ENCODE data around the gene ARSJ. TPM values are rescaled to one million over a fixed set of nuclear protein-coding genes. Genes with fewer than 3 reads are reported as not detected.

ARSJ gene
- total RNA-seq, 1 experiment from 2014 or later = 16.4 TPM

- Histone ChIP-seq H3K79me2 (ENCODE audit: low read length) (peaks cover 84% of the 10 kb centered on the region), H3K4me1 (ENCODE audit: insufficient read depth, low read length) (peaks cover 32% of the 10 kb centered on the region), H3K36me3 (ENCODE audit: low read depth, low read length) (peaks cover 10% of the 10 kb centered on the region), H3F3A (ENCODE audit: low read length, unreplicated experiment) (peaks cover 9% of the 10 kb centered on the region), H4K20me1 (ENCODE audit: low read length) (no peaks in the 10 kb centered on the region), H3K9me3 (ENCODE audit: low read length) (no peaks in the 10 kb centered on the region), H3K4me3 (ENCODE audit: low read length) (no peak overlapping the region), H3K9me2 (replicated peaks; ENCODE audit: low read length) (no peaks in the 10 kb centered on the region), H3K9ac (ENCODE audit: low read length) (no peak overlapping the region), H3K27me3 (ENCODE audit: low read length) (no peaks in the 10 kb centered on the region), H3K4me2 (ENCODE audit: low read length) (peak overlapping the region; percentile 58), H2AFZ (ENCODE audit: low read length) (no peak overlapping the region), H3K27ac (ENCODE audit: low read length) (peak overlapping the region; percentile 24)
- ATAC-seq = no peak
- intact Hi-C loops (cut with micrococcal nuclease) = no loop called here
- DNase-seq = peak; percentile 46
- no TSS peak for BruUV-seq (replicated peaks)
- CTCF ChIA-PET = no interaction called here
- POLR2A ChIA-PET (ENCODE audit: unreplicated experiment) = no interaction called here
- TF ChIP-seq EZH2 (IDR thresholded peaks at IDR 0.05; ENCODE audit: low read length, unreplicated experiment) = no peak
- TF ChIP-seq, protein P1, sequence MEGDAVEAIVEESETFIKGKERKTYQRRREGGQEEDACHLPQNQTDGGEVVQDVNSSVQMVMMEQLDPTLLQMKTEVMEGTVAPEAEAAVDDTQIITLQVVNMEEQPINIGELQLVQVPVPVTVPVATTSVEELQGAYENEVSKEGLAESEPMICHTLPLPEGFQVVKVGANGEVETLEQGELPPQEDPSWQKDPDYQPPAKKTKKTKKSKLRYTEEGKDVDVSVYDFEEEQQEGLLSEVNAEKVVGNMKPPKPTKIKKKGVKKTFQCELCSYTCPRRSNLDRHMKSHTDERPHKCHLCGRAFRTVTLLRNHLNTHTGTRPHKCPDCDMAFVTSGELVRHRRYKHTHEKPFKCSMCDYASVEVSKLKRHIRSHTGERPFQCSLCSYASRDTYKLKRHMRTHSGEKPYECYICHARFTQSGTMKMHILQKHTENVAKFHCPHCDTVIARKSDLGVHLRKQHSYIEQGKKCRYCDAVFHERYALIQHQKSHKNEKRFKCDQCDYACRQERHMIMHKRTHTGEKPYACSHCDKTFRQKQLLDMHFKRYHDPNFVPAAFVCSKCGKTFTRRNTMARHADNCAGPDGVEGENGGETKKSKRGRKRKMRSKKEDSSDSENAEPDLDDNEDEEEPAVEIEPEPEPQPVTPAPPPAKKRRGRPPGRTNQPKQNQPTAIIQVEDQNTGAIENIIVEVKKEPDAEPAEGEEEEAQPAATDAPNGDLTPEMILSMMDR (conservative IDR thresholded peaks at IDR 0.05; ENCODE audit: low read depth, low read length) = no peak
- TF ChIP-seq EZH2phosphoT487 (IDR thresholded peaks at IDR 0.05; ENCODE audit: borderline replicate concordance, low read length) = no peak
Measured at GRCh38 chr4:113969709-113970334, 9.6 kb downstream of the ARSJ start.

- Histone ChIP-seq H3K9me2 (replicated peaks; ENCODE audit: low read length) (no peaks in the 10 kb centered on the region), H4K20me1 (ENCODE audit: low read length) (no peaks in the 10 kb centered on the region), H3K9ac (ENCODE audit: low read length) (no peak overlapping the region), H3K4me2 (ENCODE audit: low read length) (no peak overlapping the region), H3F3A (ENCODE audit: low read length, unreplicated experiment) (peaks cover 9% of the 10 kb centered on the region), H3K4me3 (ENCODE audit: low read length) (no peak overlapping the region), H2AFZ (ENCODE audit: low read length) (no peak overlapping the region), H3K27ac (ENCODE audit: low read length) (no peak overlapping the region), H3K4me1 (ENCODE audit: insufficient read depth, low read length) (peaks cover 32% of the 10 kb centered on the region), H3K27me3 (ENCODE audit: low read length) (no peaks in the 10 kb centered on the region), H3K79me2 (ENCODE audit: low read length) (peaks cover 82% of the 10 kb centered on the region), H3K36me3 (ENCODE audit: low read depth, low read length) (peaks cover 14% of the 10 kb centered on the region), H3K9me3 (ENCODE audit: low read length) (no peaks in the 10 kb centered on the region)
- DNase-seq = no peak
- intact Hi-C loops (cut with micrococcal nuclease) = no loop called here
- no TSS peak for BruUV-seq (replicated peaks)
- POLR2A ChIA-PET (ENCODE audit: unreplicated experiment) = no interaction called here
- TF ChIP-seq, protein P1 (conservative IDR thresholded peaks at IDR 0.05; ENCODE audit: low read depth, low read length) = no peak
- TF ChIP-seq EZH2phosphoT487 (IDR thresholded peaks at IDR 0.05; ENCODE audit: borderline replicate concordance, low read length) = no peak
- ATAC-seq = no peak
- CTCF ChIA-PET = no interaction called here
Measured at GRCh38 chr4:113968473-113968872, 11.0 kb downstream of the ARSJ start.

DNA sequence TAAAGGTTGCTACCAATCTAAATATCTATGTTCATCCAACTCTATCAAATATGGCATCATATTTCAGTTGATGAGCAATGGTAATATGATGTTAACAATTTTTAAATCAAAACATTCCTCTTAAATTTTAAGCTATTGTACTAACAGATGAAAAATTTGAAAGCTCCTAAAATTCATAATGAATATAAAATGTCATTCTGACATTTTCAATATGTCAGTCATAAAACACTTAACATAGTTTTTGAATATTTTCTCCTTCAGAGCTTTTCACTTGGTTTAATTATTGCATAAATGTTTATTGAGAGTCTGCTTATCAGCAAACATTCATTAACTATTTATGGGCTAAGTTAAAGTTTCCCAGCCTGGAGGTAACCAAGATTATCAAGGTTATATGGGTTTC lies 11.8 kb downstream of the ARSJ start:
- CTCF ChIA-PET = no interaction called here
- H3K4me2 ChIP-seq (ENCODE audit: low read length) = 0 out of 2 replicates have a peak overlapping the region, but pooled peaks have one; percentile 13

More for the DNA sequence above, 11.8 kb downstream of the ARSJ start:
- peaks cover 9% of the 10 kb centered on the region for H3F3A ChIP-seq (ENCODE audit: low read length, unreplicated experiment)
- no peaks in the 10 kb centered on the region for H4K20me1 ChIP-seq (ENCODE audit: low read length)
- ATAC-seq (no peak), DNase-seq (no peak)
- no peak overlapping the region for H2AFZ ChIP-seq (ENCODE audit: low read length)
- peaks cover 32% of the 10 kb centered on the region for H3K4me1 ChIP-seq (ENCODE audit: insufficient read depth, low read length)
- no peak overlapping the region for H3K9ac ChIP-seq (ENCODE audit: low read length)
- intact Hi-C loops (cut with micrococcal nuclease) = no loop called here
- peaks cover 81% of the 10 kb centered on the region for H3K79me2 ChIP-seq (ENCODE audit: low read length)
- TF ChIP-seq EZH2phosphoT487 (IDR thresholded peaks at IDR 0.05; ENCODE audit: borderline replicate concordance, low read length) (no peak), EZH2 (IDR thresholded peaks at IDR 0.05; ENCODE audit: low read length, unreplicated experiment) (no peak)
- TF ChIP-seq, protein P1 (conservative IDR thresholded peaks at IDR 0.05; ENCODE audit: low read depth, low read length) = no peak
- no peak overlapping the region for H3K4me3 ChIP-seq (ENCODE audit: low read length)
- H3K27ac ChIP-seq (ENCODE audit: low read length) = no peak overlapping the region
- no TSS peak for BruUV-seq (replicated peaks)
- no peaks in the 10 kb centered on the region for H3K9me2 ChIP-seq (replicated peaks; ENCODE audit: low read length)
- H3K9me3 ChIP-seq (ENCODE audit: low read length) = no peaks in the 10 kb centered on the region
- H3K27me3 ChIP-seq (ENCODE audit: low read length) = no peaks in the 10 kb centered on the region
- POLR2A ChIA-PET (ENCODE audit: unreplicated experiment) = interaction anchor here (0.6 kb wide), 2 partner anchors 137 to 383 kb away, joined by 4 to 5 read pairs; no protein-coding TSS in a partner anchor
- peaks cover 16% of the 10 kb centered on the region for H3K36me3 ChIP-seq (ENCODE audit: low read depth, low read length)
